GM12872 (cell line): ENCODE data around the gene MEIOB.

Experiments used
- CTCF ChIP-seq: IDR thresholded peaks from 3 replicates; pipeline ENCODE4 v1.5.1; 2011; ENCODE audit warnings: low read depth, mild to moderate bottlenecking, low read length, moderate library complexity; ENCODE audit not compliant: insufficient read depth

Gene MEIOB

GRCh38 chr16:1788095-1788707 lies 83.8 kb downstream of the MEIOB start:
- TF ChIP-seq CTCF, result no peak

GRCh38 chr16:1787322-1788094 lies 84.5 kb downstream of the MEIOB start:
- no peak for TF ChIP-seq CTCF

GRCh38 chr16:1787056-1787321 lies 85.0 kb downstream of the MEIOB start:
- no peak for TF ChIP-seq CTCF

GRCh38 chr16:1786242-1787055 lies 85.5 kb downstream of the MEIOB start:
- TF ChIP-seq CTCF, result no peak

GRCh38 chr16:1785846-1786170 lies 86.2 kb downstream of the MEIOB start:
- no peak for TF ChIP-seq CTCF

GRCh38 chr16:1784977-1785845 lies 86.8 kb downstream of the MEIOB start:
- TF ChIP-seq CTCF, result no peak
